RWPE1 (cell line): ENCODE data around the gene SYNGAP1.

Experiments
- CTCF ChIA-PET: fragments of 350-600 bp; sonication (Branson Sonifier 250); formaldehyde crosslinking; extraction: SDS; loops from one replicate; lab custom pipeline; 2021; lab: Yijun Ruan, JAX
- POLR2A ChIA-PET: fragments of 400-600 bp; formaldehyde crosslinking; extraction: SDS; loops from one replicate; lab custom pipeline; 2020; ENCODE audit warnings: antibody characterized with exemption; ENCODE audit not compliant: low non-redundant PET; lab: Yijun Ruan, JAX
- DNase-seq: peaks from one replicate; pipeline ENCODE4 v3.0.0; 2012; ENCODE audit warnings: low spot score
- H3K27ac ChIP-seq: fragments of 450-650 bp; 2 replicates; pipeline ENCODE4 v1.5.1; 2017
- CTCF ChIP-seq: fragments of 450-650 bp; conservative IDR thresholded peaks from 2 replicates; pipeline ENCODE4 v1.5.1; 2017; ENCODE audit warnings: low read depth, mild to moderate bottlenecking

Gene SYNGAP1

GRCh38 chr6:33504486-33504885 is 84.6 kb downstream of the SYNGAP1 start:
- POLR2A ChIA-PET: no interaction called here
- H3K27ac ChIP-seq: no peak overlapping the region
- no peak for DNase-seq
- CTCF ChIA-PET: no interaction called here
- TF ChIP-seq CTCF: no peak
